Fibroblast of lung (primary cell): Measurements from ENCODE around the gene POLR2L. TPM values are rescaled to one million over a fixed set of nuclear protein-coding genes. Genes with fewer than 3 reads are reported as not detected.

Experiments used
- DNase-seq, 2 donors: peaks; one replicate each; pipeline versions ENCODE4 v3.0.0 to v3.0.0-alpha.2; 2010; ENCODE audit warnings: low read depth in 2 of 2
- H2AFZ ChIP-seq: 2 replicates; pipeline ENCODE4 v1.5.1; 2012; ENCODE audit warnings: low read length, control low read depth, inconsistent platforms
- H3K27ac ChIP-seq: 2 replicates; pipeline ENCODE4 v1.5.1; 2011; ENCODE audit warnings: low read length, control low read depth; ENCODE audit not compliant: insufficient read depth
- H3K27me3 ChIP-seq: 2 replicates; pipeline ENCODE4 v1.5.1; 2011; ENCODE audit warnings: mild to moderate bottlenecking, low read length; ENCODE audit not compliant: control insufficient read depth, insufficient read depth
- H3K36me3 ChIP-seq: 2 replicates; pipeline ENCODE4 v1.5.1; 2011; ENCODE audit warnings: low read length; ENCODE audit not compliant: control insufficient read depth, insufficient read depth
- H3K4me1 ChIP-seq: 2 replicates; pipeline ENCODE4 v1.5.1; 2011; ENCODE audit warnings: low read length; ENCODE audit not compliant: control insufficient read depth, insufficient read depth; ENCODE audit errors: extremely low read depth
- H3K4me2 ChIP-seq: 2 replicates; pipeline ENCODE4 v1.5.1; 2011; ENCODE audit warnings: low read length, control low read depth; ENCODE audit not compliant: insufficient read depth; ENCODE audit errors: extremely low read depth
- H3K4me3 ChIP-seq, 4 experiments: fragments of 200-600 bp in 1 of 4; sonication (generic) in 1 of 4; replicated peaks in 1 of 4; 2 replicates each; pipeline ENCODE4 v1.5.1; 2011 to 2016; ENCODE audit warnings: low read length in 4 of 4, low read depth in 3 of 4, mild to moderate bottlenecking in 3 of 4, control low read depth in 2 of 4, inconsistent platforms in 1 of 4, mixed read lengths in 1 of 4; ENCODE audit not compliant: insufficient read depth in 1 of 4; ENCODE audit errors: control extremely low read depth in 1 of 4
- H3K79me2 ChIP-seq: 2 replicates; pipeline ENCODE4 v1.5.1; 2012; ENCODE audit warnings: mild to moderate bottlenecking, low read length, inconsistent platforms; ENCODE audit not compliant: control insufficient read depth, insufficient read depth
- H3K9ac ChIP-seq: 2 replicates; pipeline ENCODE4 v1.5.1; 2011; ENCODE audit warnings: mild to moderate bottlenecking, low read length, control low read depth; ENCODE audit not compliant: insufficient read depth
- H3K9me3 ChIP-seq: 2 replicates; pipeline ENCODE4 v1.5.1; 2012; ENCODE audit warnings: low read depth, low read length; ENCODE audit not compliant: control insufficient read depth, insufficient read depth
- H4K20me1 ChIP-seq: 2 replicates; pipeline ENCODE4 v1.5.1; 2011; ENCODE audit warnings: low read length; ENCODE audit not compliant: control insufficient read depth, insufficient read depth; ENCODE audit errors: extremely low read depth
- EZH2 ChIP-seq: IDR thresholded peaks from 2 replicates; pipeline ENCODE4 v1.5.1; 2012; ENCODE audit warnings: low read length, control low read depth, mild to moderate bottlenecking; ENCODE audit errors: missing control alignments
- polyA plus RNA-seq, 2 donors: library from polyadenylated mRNA; depleted of rRNA in 1 of 2; stranded (reverse) in 1 of 2; unstranded in 1 of 2; fragments of >200 nt; gene quantifications; 2 replicates each; pipeline ENCODE4 v1.2.1, GENCODE V29; 2011 to 2012; ENCODE audit warnings: missing spikeins in 1 of 2
- total RNA-seq: library from RNA; depleted of rRNA; stranded (reverse); fragments of >200 nt; gene quantifications from 2 replicates; pipeline ENCODE4 v1.2.1, GENCODE V29; 2014
- TF ChIP-seq, protein P1 (sequence below), 2 donors: IDR thresholded peaks in 1 of 2; conservative IDR thresholded peaks in 1 of 2; 1 replicate in 1 of 2; 2 replicates in 1 of 2; pipeline ENCODE4 v1.5.1; 2011 to 2012; ENCODE audit warnings: low read length in 2 of 2, control low read depth in 1 of 2, inconsistent platforms in 1 of 2, low read depth in 1 of 2, mild to moderate bottlenecking in 1 of 2

The POLR2L gene
- total and polyA plus RNA-seq, 2 donors (not counting 1 experiment from before 2014, with no cell fraction given) = 181 to 196 TPM

DNA sequence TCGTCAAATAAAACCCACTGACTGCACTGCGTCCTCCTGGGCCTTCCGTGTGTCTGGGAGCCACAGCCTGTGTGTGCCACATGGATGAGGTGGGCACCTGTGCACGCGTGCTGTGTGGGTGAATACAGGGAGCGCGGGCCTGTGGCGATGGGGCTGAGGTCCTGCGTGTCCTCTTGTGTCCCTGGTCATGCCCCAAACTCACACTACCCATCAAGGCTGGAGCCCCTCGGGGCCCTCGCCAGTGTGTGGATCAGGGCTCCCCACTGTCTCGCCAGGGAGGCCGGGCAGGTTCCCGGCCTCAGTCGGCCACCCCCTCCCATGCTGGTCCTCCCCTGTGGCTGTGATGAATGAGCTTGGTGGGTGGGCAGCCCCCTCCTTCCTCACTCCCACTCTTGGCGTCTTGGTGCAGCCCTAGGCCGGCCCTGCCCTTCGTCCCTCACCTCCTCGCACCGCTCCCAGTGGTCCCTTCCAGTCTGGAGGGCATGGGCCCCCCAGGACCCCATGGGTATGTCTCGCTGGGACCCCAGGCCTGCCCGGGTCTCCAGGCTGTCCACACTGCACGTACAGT is 10.3 kb downstream of the POLR2L start:
- H2AFZ ChIP-seq = no peak overlapping the region
- no peak overlapping the region for H3K27ac ChIP-seq
- H3K4me3 ChIP-seq = peak overlapping the region; percentile 46 to 60 (median 54)
- H4K20me1 ChIP-seq = no peaks in the 10 kb centered on the region
- no peak for DNase-seq
- peaks cover 34% of the 10 kb centered on the region for H3K4me1 ChIP-seq
- no peak overlapping the region for H3K9ac ChIP-seq
- no peaks in the 10 kb centered on the region for H3K27me3 ChIP-seq
- TF ChIP-seq EZH2 = no peak
- TF ChIP-seq, protein P1, sequence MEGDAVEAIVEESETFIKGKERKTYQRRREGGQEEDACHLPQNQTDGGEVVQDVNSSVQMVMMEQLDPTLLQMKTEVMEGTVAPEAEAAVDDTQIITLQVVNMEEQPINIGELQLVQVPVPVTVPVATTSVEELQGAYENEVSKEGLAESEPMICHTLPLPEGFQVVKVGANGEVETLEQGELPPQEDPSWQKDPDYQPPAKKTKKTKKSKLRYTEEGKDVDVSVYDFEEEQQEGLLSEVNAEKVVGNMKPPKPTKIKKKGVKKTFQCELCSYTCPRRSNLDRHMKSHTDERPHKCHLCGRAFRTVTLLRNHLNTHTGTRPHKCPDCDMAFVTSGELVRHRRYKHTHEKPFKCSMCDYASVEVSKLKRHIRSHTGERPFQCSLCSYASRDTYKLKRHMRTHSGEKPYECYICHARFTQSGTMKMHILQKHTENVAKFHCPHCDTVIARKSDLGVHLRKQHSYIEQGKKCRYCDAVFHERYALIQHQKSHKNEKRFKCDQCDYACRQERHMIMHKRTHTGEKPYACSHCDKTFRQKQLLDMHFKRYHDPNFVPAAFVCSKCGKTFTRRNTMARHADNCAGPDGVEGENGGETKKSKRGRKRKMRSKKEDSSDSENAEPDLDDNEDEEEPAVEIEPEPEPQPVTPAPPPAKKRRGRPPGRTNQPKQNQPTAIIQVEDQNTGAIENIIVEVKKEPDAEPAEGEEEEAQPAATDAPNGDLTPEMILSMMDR (conservative IDR thresholded peaks at IDR 0.05 in 1 of 2, IDR thresholded peaks at IDR 0.05 in 1 of 2; ENCODE audit: low read depth in 1 of 2, low read length in 2 of 2) = no peak
- no peaks in the 10 kb centered on the region for H3K9me3 ChIP-seq
- peak overlapping the region; percentile 91 for H3K4me2 ChIP-seq
- peaks cover 11% of the 10 kb centered on the region for H3K36me3 ChIP-seq
- peaks cover 31% of the 10 kb centered on the region for H3K79me2 ChIP-seq

DNA sequence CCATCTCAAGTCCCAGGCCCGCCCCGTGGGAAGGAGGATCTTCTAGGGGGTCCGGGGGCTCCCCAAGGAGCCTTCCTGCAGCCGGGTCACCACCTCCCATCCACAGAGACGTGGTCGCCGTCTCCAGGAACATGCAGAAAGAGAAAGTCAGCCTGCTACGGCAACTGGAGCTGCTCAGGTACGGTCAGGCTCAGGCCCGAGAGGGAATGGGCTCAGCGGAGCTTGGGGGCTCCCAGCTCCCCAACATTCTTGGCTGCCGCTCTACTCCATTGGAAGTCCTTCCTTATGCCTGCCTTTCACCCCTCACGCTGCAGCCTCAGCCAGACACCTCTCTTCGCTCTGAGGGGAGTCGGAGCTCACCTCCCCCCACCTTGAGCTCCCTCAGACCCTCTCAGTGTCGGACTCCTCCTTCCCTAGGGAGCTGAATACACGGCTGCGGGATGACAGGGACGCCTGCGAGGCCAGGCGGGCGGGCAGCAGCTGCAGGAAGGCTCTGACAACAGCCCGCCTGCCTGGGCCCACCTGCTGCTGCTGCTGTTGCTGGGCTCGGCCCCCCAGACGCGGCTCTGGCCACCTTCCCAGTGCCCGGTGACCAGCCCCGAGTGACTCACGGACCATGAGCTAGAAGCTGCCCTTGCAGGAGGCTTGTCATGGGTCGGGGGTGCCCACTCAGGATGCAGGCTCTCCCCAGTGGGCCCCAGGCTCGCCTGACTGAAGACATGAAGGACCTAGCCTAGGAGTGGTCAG is 11.0 kb downstream of the POLR2L start:
- H3K9ac ChIP-seq = no peak overlapping the region
- TF ChIP-seq, protein P1 (conservative IDR thresholded peaks at IDR 0.05 in 1 of 2, IDR thresholded peaks at IDR 0.05 in 1 of 2; ENCODE audit: low read depth in 1 of 2, low read length in 2 of 2) = no peak
- TF ChIP-seq EZH2 = no peak

DNA sequence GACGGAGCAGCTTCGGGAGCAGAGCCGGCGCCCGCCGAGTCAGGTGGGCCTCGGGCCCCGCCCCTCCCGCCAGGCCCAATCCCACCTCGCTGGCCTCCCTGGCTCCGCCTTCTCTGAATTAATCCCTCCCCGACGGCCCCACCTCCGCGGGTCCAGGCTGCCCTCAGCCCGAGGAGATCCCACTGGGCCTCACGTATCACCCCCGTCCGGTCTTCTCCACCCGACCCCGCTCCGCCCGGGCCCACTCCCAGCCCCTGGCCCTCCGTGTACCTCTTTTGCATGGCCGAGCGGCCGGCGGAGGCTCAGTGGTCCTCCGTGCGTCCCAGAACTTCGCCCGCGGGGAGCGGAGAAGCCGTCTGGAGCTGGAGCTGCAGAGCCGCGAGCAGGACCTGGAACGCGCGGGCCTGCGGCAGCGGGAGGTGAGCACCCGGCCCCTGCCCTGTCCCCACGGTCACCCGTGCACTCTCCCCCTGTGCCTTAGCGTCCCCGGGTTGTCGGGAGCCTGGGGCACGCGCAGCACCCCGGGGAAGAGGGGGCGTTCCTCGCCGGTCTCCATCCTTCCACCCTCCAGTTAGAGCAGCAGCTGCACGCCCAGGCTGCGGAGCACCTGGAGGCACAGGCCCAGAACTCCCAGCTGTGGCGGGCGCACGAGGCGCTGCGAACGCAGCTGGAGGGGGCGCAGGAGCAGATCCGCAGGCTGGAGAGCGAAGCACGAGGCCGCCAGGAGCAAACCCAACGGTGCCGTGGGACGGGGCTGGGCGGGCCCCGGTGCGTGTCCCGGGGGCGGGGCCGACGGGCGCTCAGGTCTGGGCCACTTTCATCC is 11.8 kb downstream of the POLR2L start:
- Histone ChIP-seq H3K27ac (no peak overlapping the region), H4K20me1 (no peaks in the 10 kb centered on the region), H3K4me3 (peak overlapping the region in 2 of 4 experiments; percentile 12 to 45), H3K27me3 (no peaks in the 10 kb centered on the region), H3K9me3 (no peaks in the 10 kb centered on the region), H3K9ac (no peak overlapping the region), H3K4me2 (peak overlapping the region; percentile 88), H3K4me1 (peaks cover 37% of the 10 kb centered on the region), H3K79me2 (peaks cover 18% of the 10 kb centered on the region), H2AFZ (no peak overlapping the region), H3K36me3 (peaks cover 2% of the 10 kb centered on the region)
- no peak for TF ChIP-seq EZH2
- TF ChIP-seq, protein P1 (conservative IDR thresholded peaks at IDR 0.05 in 1 of 2, IDR thresholded peaks at IDR 0.05 in 1 of 2; ENCODE audit: low read depth in 1 of 2, low read length in 2 of 2) = no peak
- peak; percentile 55 to 63 for DNase-seq

More for the DNA sequence above, 11.0 kb downstream of the POLR2L start:
- Histone ChIP-seq H3K27me3 (no peaks in the 10 kb centered on the region), H3K4me2 (peak overlapping the region; percentile 91), H3K4me1 (peaks cover 37% of the 10 kb centered on the region), H3K9me3 (no peaks in the 10 kb centered on the region), H2AFZ (no peak overlapping the region), H3K27ac (no peak overlapping the region), H3K4me3 (peak overlapping the region in 1 of 4 experiments; percentile 12), H3K36me3 (peaks cover 3% of the 10 kb centered on the region), H4K20me1 (no peaks in the 10 kb centered on the region), H3K79me2 (peaks cover 23% of the 10 kb centered on the region)
- peak; percentile 46 to 67 for DNase-seq
